CD14-positive monocyte (primary cell): ENCODE data around the gene FRY. TPM values are rescaled to one million over a fixed set of nuclear protein-coding genes. Genes with fewer than 3 reads are reported as not detected.

Experiments
- DNase-seq, 3 donors: peaks; one replicate each; pipeline ENCODE4 v3.0.0-alpha.2; 2011 to 2022
- H2AFZ ChIP-seq: 2 replicates; pipeline ENCODE4 v1.6.0; 2012; ENCODE audit warnings: mild to moderate bottlenecking, low read depth, low read length, inconsistent platforms; ENCODE audit not compliant: insufficient read depth, poor library complexity, severe bottlenecking
- H3K27ac ChIP-seq, 2 donors: 1 replicate in 1 of 2; 2 replicates in 1 of 2; pipeline ENCODE4 v1.5.1; 2012 to 2013; ENCODE audit warnings: low read length in 2 of 2, control low read depth in 1 of 2, inconsistent platforms in 1 of 2, low read depth in 1 of 2, mild to moderate bottlenecking in 1 of 2
- H3K27me3 ChIP-seq, 2 donors: one replicate each; pipeline versions ENCODE4 v1.6.0 to v1.6.1; 2011 to 2013; ENCODE audit warnings: low read length in 2 of 2; ENCODE audit not compliant: control insufficient read depth in 2 of 2, insufficient read depth in 2 of 2
- H3K36me3 ChIP-seq, 2 donors: replicated peaks in 1 of 2; 1 replicate in 1 of 2; 2 replicates in 1 of 2; pipeline versions ENCODE4 v1.5.1 to v1.6.1; 2012 to 2013; ENCODE audit warnings: low read length in 2 of 2, control low read depth in 1 of 2, inconsistent platforms in 1 of 2, mild to moderate bottlenecking in 1 of 2; ENCODE audit not compliant: insufficient read depth in 2 of 2, control insufficient read depth in 1 of 2
- H3K4me1 ChIP-seq, 2 donors: 1 replicate in 1 of 2; 2 replicates in 1 of 2; pipeline versions ENCODE4 v1.5.1 to v1.6.1; 2012 to 2013; ENCODE audit warnings: low read length in 2 of 2, control low read depth in 1 of 2, inconsistent platforms in 1 of 2, mild to moderate bottlenecking in 1 of 2, moderate library complexity in 1 of 2; ENCODE audit not compliant: insufficient read depth in 2 of 2, control insufficient read depth in 1 of 2
- H3K4me2 ChIP-seq: replicated peaks from 2 replicates; pipeline ENCODE3; 2012; ENCODE audit warnings: low read length, moderate library complexity, mild to moderate bottlenecking; ENCODE audit not compliant: poor library complexity, severe bottlenecking; ENCODE audit errors: extremely low read depth
- H3K4me3 ChIP-seq, 3 experiments: fragments of 200-600 bp in 1 of 3; sonication (generic) in 1 of 3; replicated peaks in 1 of 3; 1 replicate in 2 of 3; 2 replicates in 1 of 3; pipeline ENCODE4 v1.5.1; 2011 to 2013; ENCODE audit warnings: low read length in 3 of 3, mild to moderate bottlenecking in 3 of 3, control low read depth in 2 of 3, low read depth in 2 of 3, inconsistent platforms in 1 of 3, moderate library complexity in 1 of 3
- H3K79me2 ChIP-seq: 2 replicates; pipeline ENCODE4 v1.6.0; 2012; ENCODE audit warnings: mild to moderate bottlenecking, control low read depth, inconsistent platforms, low read length, moderate library complexity; ENCODE audit not compliant: insufficient read depth
- H3K9ac ChIP-seq: 2 replicates; pipeline ENCODE4 v1.6.0; 2017; ENCODE audit warnings: low read length, mild to moderate bottlenecking; ENCODE audit not compliant: insufficient read depth, poor library complexity, severe bottlenecking
- H3K9me3 ChIP-seq, 2 donors: replicated peaks in 1 of 2; 1 replicate in 1 of 2; 2 replicates in 1 of 2; pipeline versions ENCODE4 v1.5.1 to v1.6.1; 2012 to 2013; ENCODE audit warnings: low read length in 2 of 2, control low read depth in 1 of 2; ENCODE audit not compliant: control insufficient read depth in 1 of 2, insufficient read depth in 1 of 2
- H4K20me1 ChIP-seq: 2 replicates; pipeline ENCODE4 v1.6.0; 2012; ENCODE audit warnings: mild to moderate bottlenecking, low read length, control low read depth, moderate library complexity; ENCODE audit not compliant: insufficient read depth
- H3K27ac Mint-ChIP-seq, 7 donors: one replicate each; pipeline ENCODE4 v1.8.0; 2020; ENCODE audit warnings: mild to moderate bottlenecking in 7 of 7, mixed read lengths in 7 of 7, moderate library complexity in 6 of 7, inconsistent platforms in 2 of 7
- H3K27me3 Mint-ChIP-seq, 3 donors: one replicate each; pipeline ENCODE4 v1.8.0; 2021 to 2022; ENCODE audit warnings: low read depth in 3 of 3, mild to moderate bottlenecking in 3 of 3, mixed read lengths in 3 of 3, moderate library complexity in 3 of 3, inconsistent platforms in 1 of 3
- H3K36me3 Mint-ChIP-seq, 2 donors: one replicate each; pipeline ENCODE4 v1.8.0; 2020; ENCODE audit warnings: mixed read lengths in 2 of 2, inconsistent platforms in 1 of 2, mild to moderate bottlenecking in 1 of 2
- H3K4me1 Mint-ChIP-seq: one replicate; pipeline ENCODE4 v1.8.0; 2020; ENCODE audit warnings: mild to moderate bottlenecking, mixed read lengths
- H3K4me3 Mint-ChIP-seq, 2 donors: one replicate each; pipeline ENCODE4 v1.8.0; 2020; ENCODE audit warnings: mild to moderate bottlenecking in 2 of 2, mixed read lengths in 2 of 2, moderate library complexity in 1 of 2
- H3K9me3 Mint-ChIP-seq, 7 donors: one replicate each; pipeline ENCODE4 v1.8.0; 2020 to 2022; ENCODE audit warnings: mixed read lengths in 7 of 7, mild to moderate bottlenecking in 6 of 7, moderate library complexity in 6 of 7, inconsistent platforms in 2 of 7
- WGBS: methylation state at CpG from one replicate; pipeline ENCODE4 v1.1.5; 2013; ENCODE audit warnings: missing lambda C conversion rate; ENCODE audit not compliant: insufficient coverage; 5-methylcytosine and 5-hydroxymethylcytosine counted together
- intact Hi-C, 2 donors: fragments of 100-400 bp; cut with micrococcal nuclease; formaldehyde crosslinking; loops; one replicate each; pipeline versions ENCODE4 v1.15.0 to v1.15.1; 2023
- polyA plus RNA-seq, 3 donors: library from polyadenylated mRNA; depleted of rRNA in 1 of 3; unstranded in 2 of 3; stranded (reverse) in 1 of 3; fragments of 300-500 nt in 2 of 3; fragments of >200 nt in 1 of 3; fragmentation: Illumina TruSeq in 2 of 3; gene quantifications; 1 replicate in 2 of 3; 2 replicates in 1 of 3; pipeline ENCODE4 v1.2.3, GENCODE V29; 2012 to 2021
- TF ChIP-seq, protein P1 (sequence below): fragments of 200-600 bp; IDR thresholded peaks from one replicate; pipeline ENCODE4 v1.8.0; 2022; ENCODE audit warnings: antibody characterized with exemption, mild to moderate bottlenecking

Gene FRY
- polyA plus RNA-seq, 3 donors: 3.9 to 31.8 (median 5.0) TPM

DNA sequence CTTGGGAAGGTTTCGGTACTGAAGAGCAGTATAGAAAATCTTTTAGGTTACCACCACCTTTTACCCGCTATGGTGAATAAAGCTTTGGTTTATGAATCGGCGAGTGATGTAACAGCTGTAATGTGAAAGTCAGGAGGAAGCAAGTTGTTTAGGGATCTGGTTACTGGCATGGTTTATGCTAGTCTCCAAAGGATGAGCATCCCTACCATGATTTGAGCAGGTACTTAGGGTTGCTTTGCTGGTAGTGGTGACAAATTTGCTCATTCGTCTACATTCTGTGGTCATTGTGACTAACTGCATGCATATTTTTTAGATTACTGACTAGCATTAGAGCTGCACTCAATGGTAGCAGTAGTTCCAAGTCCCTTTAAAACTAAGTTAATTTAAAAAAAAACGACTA is 104.1 kb downstream of the FRY start:
- Histone ChIP-seq H3K27me3 (no peaks in the 10 kb centered on the region), H3K4me1 (no peaks in the 10 kb centered on the region), H2AFZ (no peak overlapping the region), H3K9me3 (no peaks in the 10 kb centered on the region), H3K27ac (no peak overlapping the region), H3K9ac (no peak overlapping the region), H3K4me2 (no peak overlapping the region), H3K36me3 (peaks cover 60 to 97% of the 10 kb centered on the region in 2 donors), H4K20me1 (no peaks in the 10 kb centered on the region), H3K4me3 (no peak overlapping the region), H3K79me2 (no peaks in the 10 kb centered on the region)
- no peak for DNase-seq
- Mint-ChIP-seq H3K9me3 (no peaks in the 10 kb centered on the region), H3K36me3 (peaks cover 64 to 79% of the 10 kb centered on the region in 2 donors), H3K4me3 (no peak overlapping the region), H3K27me3 (no peaks in the 10 kb centered on the region), H3K27ac (peak overlapping the region in 2 of 7 donors; percentile 7 to 29), H3K4me1 (no peaks in the 10 kb centered on the region)
- WGBS: 80% methylated on average over 3 of the region's 6 CpGs
- TF ChIP-seq, protein P1, sequence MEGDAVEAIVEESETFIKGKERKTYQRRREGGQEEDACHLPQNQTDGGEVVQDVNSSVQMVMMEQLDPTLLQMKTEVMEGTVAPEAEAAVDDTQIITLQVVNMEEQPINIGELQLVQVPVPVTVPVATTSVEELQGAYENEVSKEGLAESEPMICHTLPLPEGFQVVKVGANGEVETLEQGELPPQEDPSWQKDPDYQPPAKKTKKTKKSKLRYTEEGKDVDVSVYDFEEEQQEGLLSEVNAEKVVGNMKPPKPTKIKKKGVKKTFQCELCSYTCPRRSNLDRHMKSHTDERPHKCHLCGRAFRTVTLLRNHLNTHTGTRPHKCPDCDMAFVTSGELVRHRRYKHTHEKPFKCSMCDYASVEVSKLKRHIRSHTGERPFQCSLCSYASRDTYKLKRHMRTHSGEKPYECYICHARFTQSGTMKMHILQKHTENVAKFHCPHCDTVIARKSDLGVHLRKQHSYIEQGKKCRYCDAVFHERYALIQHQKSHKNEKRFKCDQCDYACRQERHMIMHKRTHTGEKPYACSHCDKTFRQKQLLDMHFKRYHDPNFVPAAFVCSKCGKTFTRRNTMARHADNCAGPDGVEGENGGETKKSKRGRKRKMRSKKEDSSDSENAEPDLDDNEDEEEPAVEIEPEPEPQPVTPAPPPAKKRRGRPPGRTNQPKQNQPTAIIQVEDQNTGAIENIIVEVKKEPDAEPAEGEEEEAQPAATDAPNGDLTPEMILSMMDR: no peak
- intact Hi-C loops: no loop called here

DNA sequence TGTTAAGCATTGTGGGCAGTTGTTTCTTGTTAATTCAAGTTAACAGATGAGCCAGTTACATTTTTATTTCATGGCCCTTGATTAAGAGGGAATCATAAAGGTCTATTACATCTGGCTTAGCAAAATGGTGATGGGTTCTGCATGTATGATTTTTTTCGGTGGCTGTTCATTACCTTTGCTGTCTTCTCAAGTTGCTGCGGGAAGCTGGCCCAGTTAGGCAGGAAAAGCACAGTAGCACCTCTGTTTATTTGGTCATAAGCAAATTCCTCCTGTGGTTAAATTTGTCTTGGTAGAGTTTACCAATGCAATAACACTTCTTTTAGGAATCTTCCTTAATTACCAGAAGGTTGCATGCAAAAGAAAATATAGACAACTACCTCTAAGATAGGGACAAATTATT is 104.5 kb downstream of the FRY start:
- H4K20me1 ChIP-seq: no peaks in the 10 kb centered on the region
- H3K9me3 ChIP-seq: no peaks in the 10 kb centered on the region
- Mint-ChIP-seq H3K4me3 (no peak overlapping the region), H3K36me3 (peaks cover 64 to 77% of the 10 kb centered on the region in 2 donors), H3K9me3 (no peaks in the 10 kb centered on the region), H3K27me3 (no peaks in the 10 kb centered on the region), H3K27ac (no peak overlapping the region), H3K4me1 (no peaks in the 10 kb centered on the region)
- H3K4me3 ChIP-seq: no peak overlapping the region
- TF ChIP-seq, protein P1: no peak
- no peaks in the 10 kb centered on the region for H3K27me3 ChIP-seq
- H3K36me3 ChIP-seq: peaks cover 58 to 96% of the 10 kb centered on the region in 2 donors
- intact Hi-C loops: no loop called here
- H3K27ac ChIP-seq: no peak overlapping the region
- H3K4me2 ChIP-seq: no peak overlapping the region
- no peaks in the 10 kb centered on the region for H3K79me2 ChIP-seq
- no peak for DNase-seq
- H3K9ac ChIP-seq: no peak overlapping the region
- 100% methylated on average over 1 of the region's 2 CpGs for WGBS
- no peak overlapping the region for H2AFZ ChIP-seq
- no peaks in the 10 kb centered on the region for H3K4me1 ChIP-seq
